K562 (cell line): ENCODE data around the gene ZFHX2. TPM values are rescaled to one million over a fixed set of nuclear protein-coding genes. Genes with fewer than 3 reads are reported as not detected.

Experiments used
- ATAC-seq: fragments of 200-7000 bp; cut with Tn5 transposase; 3 replicates; pipeline ENCODE4 v1.9.1; 2020; ENCODE audit warnings: moderate library complexity
- BruUV-seq: library from RNA; stranded (reverse); fragments of 400-500 nt; replicated peaks from 2 replicates; lab custom pipeline; 2021; lab: Mats Ljungman, UMichigan
- CTCF ChIA-PET: fragments of 300-600 bp; formaldehyde crosslinking; extraction: SDS; loops from one replicate; lab custom pipeline; 2021; ENCODE audit warnings: low intra/inter-chr PET ratio; lab: Yijun Ruan, JAX
- POLR2A ChIA-PET: fragments of 300-600, 350-650 bp; sonication (Branson Sonifier 250); formaldehyde crosslinking; extraction: SDS; loops from one replicate; lab custom pipeline; 2021; ENCODE audit warnings: antibody characterized with exemption, inconsistent platforms; lab: Yijun Ruan, JAX
- DNase-seq, 4 experiments: peaks; one replicate each; pipeline versions ENCODE4 v3.0.0 to v3.0.0-alpha.2; 2011 to 2018; ENCODE audit warnings: low spot score in 3 of 4, mixed read lengths in 3 of 4; ENCODE audit errors: extremely low read depth in 1 of 4
- FAIRE-seq: peaks from 2 replicates; lab custom pipeline; 2011; peaks lifted over from hg19 to GRCh38; lab: Jason Lieb, UNC
- H2AFZ ChIP-seq: 2 replicates; pipeline ENCODE4 v1.6.0; 2011; ENCODE audit warnings: low read depth, low read length, control low read depth, inconsistent platforms
- H3K27ac ChIP-seq: fragments of 200-600 bp; 3 replicates; pipeline ENCODE4 v1.8.0; 2011; ENCODE audit warnings: low read depth, mild to moderate bottlenecking, control low read depth, inconsistent platforms, low read length, moderate library complexity, mixed read lengths; ENCODE audit errors: extremely low read depth
- H3K27me3 ChIP-seq, 2 experiments: fragments of 300-600 bp in 1 of 2; 2 replicates in 1 of 2; 3 replicates in 1 of 2; pipeline versions ENCODE4 v1.6.0 to v1.8.0; 2011; ENCODE audit warnings: inconsistent platforms in 2 of 2, low read length in 2 of 2, mild to moderate bottlenecking in 1 of 2, mixed read lengths in 1 of 2, moderate library complexity in 1 of 2; ENCODE audit not compliant: control insufficient read depth in 2 of 2, insufficient read depth in 2 of 2
- H3K36me3 ChIP-seq: fragments of 300-600 bp; 3 replicates; pipeline ENCODE4 v1.8.0; 2011; ENCODE audit warnings: mild to moderate bottlenecking, low read length, inconsistent platforms; ENCODE audit not compliant: control insufficient read depth, insufficient read depth
- H3K4me1 ChIP-seq, 2 experiments: fragments of 200-600 bp in 1 of 2; replicated peaks in 1 of 2; 2 replicates in 1 of 2; 3 replicates in 1 of 2; pipeline versions ENCODE4 v1.5.1 to v1.8.0; 2011; ENCODE audit warnings: inconsistent platforms in 2 of 2, low read length in 2 of 2, mild to moderate bottlenecking in 1 of 2, mixed read lengths in 1 of 2, moderate library complexity in 1 of 2; ENCODE audit not compliant: control insufficient read depth in 2 of 2, insufficient read depth in 2 of 2
- H3K4me2 ChIP-seq: 2 replicates; pipeline ENCODE4 v1.6.1; 2011; ENCODE audit warnings: low read length, control low read depth, inconsistent platforms, mixed read lengths; ENCODE audit not compliant: insufficient read depth
- H3K4me3 ChIP-seq: fragments of 200-600 bp; sonication (generic), shearing (Covaris generic); 2 replicates; pipeline ENCODE4 v1.5.1; 2016; ENCODE audit warnings: control low read depth, inconsistent platforms
- H3K79me2 ChIP-seq: fragments of 200-600 bp; 3 replicates; pipeline ENCODE4 v1.8.0; 2011; ENCODE audit warnings: low read length, inconsistent platforms; ENCODE audit not compliant: control insufficient read depth, insufficient read depth
- H3K9ac ChIP-seq, 2 experiments: 2 replicates each; pipeline versions ENCODE4 v1.6.0 to v1.6.1; 2011; ENCODE audit warnings: low read depth in 2 of 2, low read length in 2 of 2, control low read depth in 1 of 2, inconsistent platforms in 1 of 2, mild to moderate bottlenecking in 1 of 2, mixed read lengths in 1 of 2; ENCODE audit not compliant: insufficient read depth in 1 of 2
- H3K9me1 ChIP-seq: one replicate; pipeline ENCODE4 v1.6.0; 2011; ENCODE audit warnings: inconsistent platforms, mild to moderate bottlenecking, low read length, moderate library complexity; ENCODE audit not compliant: control insufficient read depth, insufficient read depth
- H3K9me3 ChIP-seq: replicated peaks from 2 replicates; pipeline ENCODE4 v1.5.1; 2011; ENCODE audit warnings: low read depth, low read length, inconsistent platforms; ENCODE audit not compliant: control insufficient read depth, insufficient read depth
- H4K20me1 ChIP-seq: replicated peaks from 2 replicates; pipeline ENCODE4 v1.6.1; 2011; ENCODE audit warnings: low read length, inconsistent platforms, mixed read lengths; ENCODE audit not compliant: control insufficient read depth, insufficient read depth
- BRF1 ChIP-seq: IDR thresholded peaks from 3 replicates; pipeline ENCODE4 v1.6.1; 2011; ENCODE audit warnings: borderline replicate concordance, mild to moderate bottlenecking; ENCODE audit not compliant: insufficient read length; ENCODE audit errors: extremely low read depth
- DLX4 ChIP-seq: fragments of 250-450 bp; sonication (Bioruptor Pico); IDR thresholded peaks from 2 replicates; pipeline ENCODE4 v1.6.1; 2021; ENCODE audit warnings: mild to moderate bottlenecking
- DPF2 ChIP-seq: fragments of 450-650 bp; IDR thresholded peaks from 2 replicates; pipeline ENCODE4 v1.6.1; 2016
- HNRNPL ChIP-seq: fragments of 200-400 bp; formaldehyde crosslinking; IDR thresholded peaks from 2 replicates; pipeline ENCODE4 v1.6.1; 2017; ENCODE audit warnings: low read depth, mild to moderate bottlenecking, low read length
- KDM1A ChIP-seq, 2 experiments: fragments of 450-650 bp; IDR thresholded peaks; 2 replicates each; pipeline ENCODE4 v1.6.1; 2016; ENCODE audit warnings: mild to moderate bottlenecking in 2 of 2
- MXI1 ChIP-seq: IDR thresholded peaks from 2 replicates; pipeline ENCODE4 v1.6.1; 2011; ENCODE audit warnings: low read depth, mild to moderate bottlenecking, improper control_type of control experiment, low read length
- NR2C2 ChIP-seq, 2 experiments: fragments of 200-800 bp in 1 of 2; sonication (Bioruptor generic) in 1 of 2; sonication (generic) in 1 of 2; formaldehyde crosslinking in 1 of 2; IDR thresholded peaks; 2 replicates each; pipeline versions ENCODE4 v1.6.1 to v1.8.0; 2016 to 2022; ENCODE audit warnings: mild to moderate bottlenecking in 1 of 2, missing compliant biosample characterization in 1 of 2, missing genetic modification characterization in 1 of 2, missing genetic modification reagents in 1 of 2
- POLR2AphosphoS2 ChIP-seq: IDR thresholded peaks from 2 replicates; pipeline ENCODE4 v1.6.1; 2012; ENCODE audit warnings: low read length, improper control_type of control experiment
- RBBP5 ChIP-seq: fragments of 200-600 bp; sonication (generic); IDR thresholded peaks from 2 replicates; pipeline ENCODE4 v1.6.1; 2012; ENCODE audit warnings: borderline replicate concordance, mild to moderate bottlenecking, low read length, control low read depth, inconsistent platforms; ENCODE audit not compliant: insufficient read depth, poor library complexity, severe bottlenecking
- ZBTB17 ChIP-seq: fragments of 450-650 bp; formaldehyde crosslinking; IDR thresholded peaks from 2 replicates; pipeline ENCODE4 v1.4.0; 2020; ENCODE audit warnings: mild to moderate bottlenecking
- ZNF134 ChIP-seq: fragments of 250-450 bp; sonication (Bioruptor Pico); conservative IDR thresholded peaks from 2 replicates; pipeline ENCODE4 v1.4.0; 2020
- ZNF384 ChIP-seq: IDR thresholded peaks from 2 replicates; pipeline ENCODE4 v1.6.1; 2012; ENCODE audit warnings: low read depth, low read length, improper control_type of control experiment
- ZNF407 ChIP-seq: fragments of 450-650 bp; IDR thresholded peaks from 2 replicates; pipeline ENCODE4 v1.6.1; 2016; ENCODE audit warnings: low read depth
- ZNF668 ChIP-seq: fragments of 250-450 bp; sonication (Bioruptor Pico); IDR thresholded peaks from 2 replicates; pipeline ENCODE4 v1.8.0; 2022; ENCODE audit warnings: mild to moderate bottlenecking, inconsistent platforms
- WGBS: fragments of 100-300 bp; shearing (Covaris generic); methylation state at CpG from one replicate; pipeline ENCODE4 v1.1.6; 2016; ENCODE audit warnings: low coverage, mixed read lengths; ENCODE audit not compliant: insufficient coverage; ENCODE audit errors: missing lambda C conversion rate; 5-methylcytosine and 5-hydroxymethylcytosine counted together
- in situ Hi-C: fragments of 300-500 bp; cut with MboI; formaldehyde crosslinking; loops from 4 replicates; pipeline ENCODE4 v1.15.0; 2018; ENCODE audit warnings: inconsistent platforms, mixed read lengths
- intact Hi-C: fragments of 100-400 bp; cut with micrococcal nuclease; formaldehyde crosslinking; loops from 2 replicates; pipeline ENCODE4 v1.14.2; 2022
- polyA plus RNA-seq, 8 experiments: library from polyadenylated mRNA; depleted of rRNA in 4 of 8; stranded (reverse) in 5 of 8; unstranded in 3 of 8; fragments of >200 nt; fragmentation: Nextera tagmentation in 2 of 8; fragmentation: Illumina TruSeq in 1 of 8; extraction: Ambion mirVana in 2 of 8; extraction: Trizol in 1 of 8; gene quantifications; 2 replicates each; pipeline versions ENCODE4 v1.2.1 to v1.2.3, GENCODE V29; 2011 to 2014; ENCODE audit warnings: inconsistent platforms in 1 of 8, missing spikeins in 1 of 8
- total RNA-seq, 7 experiments: library from RNA; depleted of rRNA in 6 of 7; stranded (reverse); fragments of >200 nt in 6 of 7; fragmentation: Illumina TruSeq in 2 of 7; extraction: Trizol in 2 of 7; gene quantifications; 2 replicates each; pipeline versions ENCODE4 v1.2.1 to v1.2.3, GENCODE V29; 2011 to 2021; ENCODE audit warnings: low replicate concordance in 1 of 7

ZFHX2 gene
- total and polyA plus RNA-seq, 9 of the 15 experiments (the other 6 are each of a cell fraction or from before 2014, with no cell fraction given) = 0.06 to 0.11 (median 0.11) TPM; not detected in 4

- BruUV-seq = no TSS peak
- Histone ChIP-seq H3K79me2 (no peaks in the 10 kb centered on the region), H3K9ac (no peak overlapping the region; a peak in 1 of 4 replicates), H3K9me1 (no peaks in the 10 kb centered on the region), H3K36me3 (no peaks in the 10 kb centered on the region), H3K4me3 (no peak overlapping the region), H3K9me3 (no peaks in the 10 kb centered on the region), H3K4me2 (no peak overlapping the region), H4K20me1 (no peaks in the 10 kb centered on the region), H3K4me1 (no peaks in the 10 kb centered on the region; a peak in 1 of 5 replicates), H3K27me3 (peaks cover 0 to 11% of the 10 kb centered on the region in 2 experiments; a peak in 2 of 5 replicates), H2AFZ (no peak overlapping the region), H3K27ac (no peak overlapping the region)
- ATAC-seq = no peak
- ChIA-PET POLR2A (interaction anchor here (1.8 kb wide), 1 partner anchor 17 kb away, joined by 4 read pairs; the partner anchor contains the start of gene THTPA), CTCF (no interaction called here)
- 9% methylated on average over 6 of the region's 10 CpGs for WGBS
- intact Hi-C loops (no loop called here), in situ Hi-C loops (no loop called here)
- FAIRE-seq = no peak
- DNase-seq = no peak
- TF ChIP-seq DPF2 (no peak), RBBP5 (no peak), KDM1A (IDR thresholded peaks at IDR 0.05) (no peak), DLX4 (CRISPR knock-in tag) (no peak), NR2C2 (CRISPR knock-in tag; IDR thresholded peaks at IDR 0.05) (no peak), NR2C2 (tag; IDR thresholded peaks at IDR 0.05) (no peak), ZBTB17 (CRISPR knock-in tag) (no peak), MXI1 (no peak), ZNF668 (CRISPR knock-in tag) (no peak), POLR2AphosphoS2 (no peak), ZNF407 (no peak), ZNF384 (no peak), ZNF134 (CRISPR knock-in tag) (no peak), BRF1 (no peak), HNRNPL (no peak)
Observed at GRCh38 chr14:23538050-23538718, 13.4 kb downstream of the ZFHX2 start.
